Measurements from ENCODE around the gene ERP27. TPM values are rescaled to one million over a fixed set of nuclear protein-coding genes. Genes with fewer than 3 reads are reported as not detected.

Gene ERP27
- total RNA-seq, 1 experiment from 2014 or later = not detected

DNA sequence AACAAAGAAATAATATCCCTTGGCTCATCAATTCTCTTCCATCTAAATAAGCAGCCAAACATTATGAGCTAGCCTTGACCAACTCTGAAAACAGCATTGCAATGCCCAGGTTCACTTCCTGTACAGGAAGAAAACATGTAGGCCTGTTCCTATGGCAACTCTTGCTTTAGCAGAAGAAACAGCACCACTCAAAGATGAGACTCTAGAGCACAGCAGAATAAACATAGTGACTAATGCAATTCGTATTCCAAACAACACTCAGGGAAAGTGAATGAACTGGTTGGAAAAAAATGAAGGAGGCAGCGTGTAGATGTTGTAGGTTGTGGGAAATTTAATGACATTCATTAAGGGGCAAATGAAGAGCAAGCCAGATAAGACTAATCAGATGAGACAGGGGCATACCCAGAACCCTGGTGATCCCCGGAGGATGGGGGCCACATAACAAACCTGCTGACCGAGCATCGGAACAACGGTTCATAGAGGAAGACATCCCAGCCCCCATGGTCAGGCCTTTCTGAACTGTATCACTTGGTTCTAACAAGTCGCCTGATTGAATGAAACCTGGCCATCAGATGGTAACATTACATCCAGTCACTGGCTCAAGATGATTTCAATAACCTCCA, 14.1 kb upstream of the ERP27 start:
- no peak overlapping the region for H3K27ac Mint-ChIP-seq
- CTCF ChIA-PET = no interaction called here
- TF ChIP-seq TP53 (CRISPR knock-in tag; IDR thresholded peaks at IDR 0.05) = no peak
- TF ChIP-seq ATF1 (CRISPR knock-in tag; IDR thresholded peaks at IDR 0.05) = no peak

DNA sequence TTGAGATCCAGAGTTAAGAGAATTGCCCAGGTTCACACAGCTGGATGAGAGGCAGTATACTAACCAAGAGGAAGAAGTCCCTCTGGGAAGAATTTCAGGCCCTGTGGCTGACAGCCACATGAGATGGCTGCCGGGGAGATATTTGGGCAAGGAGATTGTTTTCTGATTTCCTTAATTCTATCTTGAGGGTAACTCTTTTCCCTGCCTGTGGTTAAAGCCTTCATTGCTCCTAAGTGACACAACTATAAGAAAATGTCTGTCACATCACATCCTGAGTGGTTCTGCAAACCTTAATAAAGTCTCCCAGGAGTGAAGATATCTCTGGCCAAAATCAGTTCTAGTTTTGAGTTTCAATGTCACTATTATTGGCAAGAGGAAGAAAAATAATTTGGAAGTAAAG, 13.5 kb upstream of the ERP27 start:
- H3K4me1 Mint-ChIP-seq = peaks cover 21% of the 10 kb centered on the region
- no peak for TF ChIP-seq ZNF423 (CRISPR knock-in tag; IDR thresholded peaks at IDR 0.05)
- TF ChIP-seq, protein P1, sequence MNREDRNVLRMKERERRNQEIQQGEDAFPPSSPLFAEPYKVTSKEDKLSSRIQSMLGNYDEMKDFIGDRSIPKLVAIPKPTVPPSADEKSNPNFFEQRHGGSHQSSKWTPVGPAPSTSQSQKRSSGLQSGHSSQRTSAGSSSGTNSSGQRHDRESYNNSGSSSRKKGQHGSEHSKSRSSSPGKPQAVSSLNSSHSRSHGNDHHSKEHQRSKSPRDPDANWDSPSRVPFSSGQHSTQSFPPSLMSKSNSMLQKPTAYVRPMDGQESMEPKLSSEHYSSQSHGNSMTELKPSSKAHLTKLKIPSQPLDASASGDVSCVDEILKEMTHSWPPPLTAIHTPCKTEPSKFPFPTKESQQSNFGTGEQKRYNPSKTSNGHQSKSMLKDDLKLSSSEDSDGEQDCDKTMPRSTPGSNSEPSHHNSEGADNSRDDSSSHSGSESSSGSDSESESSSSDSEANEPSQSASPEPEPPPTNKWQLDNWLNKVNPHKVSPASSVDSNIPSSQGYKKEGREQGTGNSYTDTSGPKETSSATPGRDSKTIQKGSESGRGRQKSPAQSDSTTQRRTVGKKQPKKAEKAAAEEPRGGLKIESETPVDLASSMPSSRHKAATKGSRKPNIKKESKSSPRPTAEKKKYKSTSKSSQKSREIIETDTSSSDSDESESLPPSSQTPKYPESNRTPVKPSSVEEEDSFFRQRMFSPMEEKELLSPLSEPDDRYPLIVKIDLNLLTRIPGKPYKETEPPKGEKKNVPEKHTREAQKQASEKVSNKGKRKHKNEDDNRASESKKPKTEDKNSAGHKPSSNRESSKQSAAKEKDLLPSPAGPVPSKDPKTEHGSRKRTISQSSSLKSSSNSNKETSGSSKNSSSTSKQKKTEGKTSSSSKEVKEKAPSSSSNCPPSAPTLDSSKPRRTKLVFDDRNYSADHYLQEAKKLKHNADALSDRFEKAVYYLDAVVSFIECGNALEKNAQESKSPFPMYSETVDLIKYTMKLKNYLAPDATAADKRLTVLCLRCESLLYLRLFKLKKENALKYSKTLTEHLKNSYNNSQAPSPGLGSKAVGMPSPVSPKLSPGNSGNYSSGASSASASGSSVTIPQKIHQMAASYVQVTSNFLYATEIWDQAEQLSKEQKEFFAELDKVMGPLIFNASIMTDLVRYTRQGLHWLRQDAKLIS (CRISPR knock-in tag; IDR thresholded peaks at IDR 0.05; ENCODE audit: borderline replicate concordance) = no peak
- TF ChIP-seq, protein P2, sequence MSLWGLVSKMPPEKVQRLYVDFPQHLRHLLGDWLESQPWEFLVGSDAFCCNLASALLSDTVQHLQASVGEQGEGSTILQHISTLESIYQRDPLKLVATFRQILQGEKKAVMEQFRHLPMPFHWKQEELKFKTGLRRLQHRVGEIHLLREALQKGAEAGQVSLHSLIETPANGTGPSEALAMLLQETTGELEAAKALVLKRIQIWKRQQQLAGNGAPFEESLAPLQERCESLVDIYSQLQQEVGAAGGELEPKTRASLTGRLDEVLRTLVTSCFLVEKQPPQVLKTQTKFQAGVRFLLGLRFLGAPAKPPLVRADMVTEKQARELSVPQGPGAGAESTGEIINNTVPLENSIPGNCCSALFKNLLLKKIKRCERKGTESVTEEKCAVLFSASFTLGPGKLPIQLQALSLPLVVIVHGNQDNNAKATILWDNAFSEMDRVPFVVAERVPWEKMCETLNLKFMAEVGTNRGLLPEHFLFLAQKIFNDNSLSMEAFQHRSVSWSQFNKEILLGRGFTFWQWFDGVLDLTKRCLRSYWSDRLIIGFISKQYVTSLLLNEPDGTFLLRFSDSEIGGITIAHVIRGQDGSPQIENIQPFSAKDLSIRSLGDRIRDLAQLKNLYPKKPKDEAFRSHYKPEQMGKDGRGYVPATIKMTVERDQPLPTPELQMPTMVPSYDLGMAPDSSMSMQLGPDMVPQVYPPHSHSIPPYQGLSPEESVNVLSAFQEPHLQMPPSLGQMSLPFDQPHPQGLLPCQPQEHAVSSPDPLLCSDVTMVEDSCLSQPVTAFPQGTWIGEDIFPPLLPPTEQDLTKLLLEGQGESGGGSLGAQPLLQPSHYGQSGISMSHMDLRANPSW (CRISPR knock-in tag; conservative IDR thresholded peaks at IDR 0.05; ENCODE audit: low read depth) = no peak
- no peak for TF ChIP-seq KAT7 (CRISPR knock-in tag; IDR thresholded peaks at IDR 0.05; ENCODE audit: borderline replicate concordance)
- no peaks in the 10 kb centered on the region for H3K9me3 Mint-ChIP-seq
- no peak for DNase-seq (ENCODE audit: low spot score)
- CTCF ChIA-PET = no interaction called here
- POLR2A ChIA-PET = no interaction called here
- H3K4me3 Mint-ChIP-seq = no peak overlapping the region
- H3K27ac Mint-ChIP-seq = no peak overlapping the region
- no peaks in the 10 kb centered on the region; the same call in 1 of the 2 replicates for H3K27me3 Mint-ChIP-seq (ENCODE audit: low read depth)
- no peaks in the 10 kb centered on the region for H3K36me3 Mint-ChIP-seq
- ATAC-seq = no peak

More for the DNA sequence above, 14.1 kb upstream of the ERP27 start:
- no peak for ATAC-seq
- no peaks in the 10 kb centered on the region; the same call in 1 of the 2 replicates for H3K27me3 Mint-ChIP-seq (ENCODE audit: low read depth)
- peaks cover 22% of the 10 kb centered on the region for H3K4me1 Mint-ChIP-seq
- POLR2A ChIA-PET = no interaction called here
- no peaks in the 10 kb centered on the region for H3K9me3 Mint-ChIP-seq
- DNase-seq (ENCODE audit: low spot score) = no peak
- no peak overlapping the region for H3K4me3 Mint-ChIP-seq
- H3K36me3 Mint-ChIP-seq = no peaks in the 10 kb centered on the region

DNA sequence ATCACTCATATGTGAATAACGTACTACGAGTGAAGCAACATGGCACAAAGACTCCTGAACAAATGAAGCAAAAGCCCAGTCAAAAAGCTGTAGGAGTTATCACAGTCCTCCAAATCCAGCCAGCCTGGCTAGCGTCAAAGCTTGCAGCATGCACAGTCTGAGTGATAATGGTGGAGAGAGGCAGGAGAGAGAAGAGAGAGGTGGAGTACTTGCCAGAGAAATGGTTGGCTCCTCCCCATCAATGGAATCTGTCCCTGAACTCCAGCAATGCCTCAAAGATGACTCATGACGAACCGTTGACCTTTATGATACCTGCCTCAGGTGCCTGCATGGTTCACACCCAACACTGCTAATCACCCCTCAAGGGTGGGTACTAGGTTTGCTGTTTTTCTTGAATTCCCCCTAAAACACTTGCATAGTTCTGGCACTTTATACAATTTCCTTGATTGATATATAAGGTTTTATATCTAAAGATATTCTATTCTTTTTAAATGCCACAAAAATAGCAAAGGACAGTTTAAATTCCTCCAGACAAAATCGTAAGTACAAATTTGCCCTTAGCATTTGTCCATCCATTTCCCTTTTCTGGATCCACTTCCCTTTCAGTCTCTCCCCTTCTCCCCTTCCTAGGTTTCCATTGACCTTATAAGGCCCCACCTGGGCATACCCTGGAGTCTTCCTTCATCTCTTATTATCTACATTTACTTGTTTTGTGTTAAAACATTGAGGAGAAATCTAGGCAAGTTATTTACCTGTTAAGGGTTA, 12.8 kb upstream of the ERP27 start:
- CTCF ChIA-PET = interaction anchor here (1.0 kb wide), 1 partner anchor 15 kb away, joined by 3 read pairs; no protein-coding TSS in a partner anchor

DNA sequence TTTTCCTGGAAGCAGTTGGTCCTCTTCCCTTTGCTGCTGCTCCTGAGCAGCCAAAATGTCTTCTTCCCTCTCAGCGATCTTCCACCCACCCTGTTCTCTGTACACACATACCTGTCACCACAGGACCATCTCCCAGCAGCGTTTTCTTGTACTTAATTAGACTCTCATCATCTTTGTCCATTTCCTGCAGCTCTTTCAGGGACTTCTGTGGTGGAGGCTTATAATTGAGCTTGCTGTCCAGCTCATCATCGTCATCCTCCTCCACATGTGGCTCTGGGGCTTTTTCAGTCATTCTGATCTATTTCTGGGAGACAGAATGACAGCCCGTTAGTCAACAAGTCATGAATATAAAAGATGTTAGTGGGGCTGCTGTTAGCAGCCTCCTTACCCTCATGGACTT, 12.1 kb upstream of the ERP27 start:
- Mint-ChIP-seq H3K27me3 (ENCODE audit: low read depth) (no peaks in the 10 kb centered on the region; the same call in 1 of the 2 replicates), H3K4me3 (no peak overlapping the region), H3K27ac (no peak overlapping the region), H3K36me3 (no peaks in the 10 kb centered on the region), H3K4me1 (peaks cover 11% of the 10 kb centered on the region), H3K9me3 (no peaks in the 10 kb centered on the region)
- no peak for TF ChIP-seq ZNF232 (CRISPR knock-in tag; IDR thresholded peaks at IDR 0.05)
- ChIA-PET POLR2A (no interaction called here), CTCF (interaction anchor here (0.7 to 1.0 kb wide), 2 partner anchors 14 to 579 kb away, joined by 3 read pairs; no protein-coding TSS in a partner anchor)
- no peak for DNase-seq (ENCODE audit: low spot score)
- no peak for ATAC-seq

More for the DNA sequence above, 12.8 kb upstream of the ERP27 start:
- POLR2A ChIA-PET = no interaction called here
- peaks cover 14% of the 10 kb centered on the region for H3K4me1 Mint-ChIP-seq
- no peaks in the 10 kb centered on the region for H3K9me3 Mint-ChIP-seq
- TF ChIP-seq OVOL2 (CRISPR knock-in tag; IDR thresholded peaks at IDR 0.05; ENCODE audit: borderline replicate concordance) = no peak
- TF ChIP-seq ZNF423 (CRISPR knock-in tag; IDR thresholded peaks at IDR 0.05) = no peak
- no peak for TF ChIP-seq KAT7 (CRISPR knock-in tag; IDR thresholded peaks at IDR 0.05; ENCODE audit: borderline replicate concordance)
- TF ChIP-seq, protein P3, sequence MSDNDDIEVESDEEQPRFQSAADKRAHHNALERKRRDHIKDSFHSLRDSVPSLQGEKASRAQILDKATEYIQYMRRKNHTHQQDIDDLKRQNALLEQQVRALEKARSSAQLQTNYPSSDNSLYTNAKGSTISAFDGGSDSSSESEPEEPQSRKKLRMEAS (CRISPR knock-in tag; IDR thresholded peaks at IDR 0.05) = no peak
- no peak for TF ChIP-seq FOXP1 (CRISPR knock-in tag; IDR thresholded peaks at IDR 0.05; ENCODE audit: borderline replicate concordance)
- H3K4me3 Mint-ChIP-seq = no peak overlapping the region
- ATAC-seq = peak; percentile 62
- H3K27me3 Mint-ChIP-seq (ENCODE audit: low read depth) = no peaks in the 10 kb centered on the region; the same call in 1 of the 2 replicates
- H3K36me3 Mint-ChIP-seq = no peaks in the 10 kb centered on the region
- no peak for DNase-seq (ENCODE audit: low spot score)
- H3K27ac Mint-ChIP-seq = no peak overlapping the region

Measured in WTC11 (cell line).